NT2/D1 (cell line): Measurements from ENCODE around the gene TXNRD1.

Experiments used
- DNase-seq: peaks from one replicate; pipeline ENCODE4 v3.0.0-alpha.2; 2011; ENCODE audit warnings: low read depth, low spot score
- H3K27me3 ChIP-seq: 2 replicates; pipeline ENCODE4 v1.6.0; 2011; ENCODE audit warnings: mild to moderate bottlenecking; ENCODE audit not compliant: insufficient read length, insufficient read depth
- H3K36me3 ChIP-seq: 2 replicates; pipeline ENCODE4 v1.6.1; 2011; ENCODE audit warnings: mild to moderate bottlenecking, low read length, mixed read lengths; ENCODE audit not compliant: insufficient read depth, insufficient read length
- H3K4me1 ChIP-seq: 2 replicates; pipeline ENCODE4 v1.5.1; 2011; ENCODE audit not compliant: insufficient read depth, insufficient read length
- H3K4me3 ChIP-seq: 2 replicates; pipeline ENCODE4 v1.5.1; 2011; ENCODE audit warnings: low read depth; ENCODE audit not compliant: insufficient read length
- H3K9ac ChIP-seq: 2 replicates; pipeline ENCODE4 v1.6.0; 2011; ENCODE audit warnings: low read depth; ENCODE audit not compliant: insufficient read length
- H3K9me3 ChIP-seq: 2 replicates; pipeline ENCODE4 v1.5.1; 2011; ENCODE audit warnings: mild to moderate bottlenecking, low read length; ENCODE audit not compliant: insufficient read depth
- SUZ12 ChIP-seq: IDR thresholded peaks from 2 replicates; pipeline ENCODE4 v1.6.1; 2011; ENCODE audit not compliant: insufficient read length, insufficient read depth; ENCODE audit errors: extremely low read depth
- YY1 ChIP-seq: IDR thresholded peaks from 2 replicates; pipeline ENCODE4 v1.6.1; 2011; ENCODE audit not compliant: insufficient read length, insufficient read depth
- ZNF274 ChIP-seq: IDR thresholded peaks from 2 replicates; pipeline ENCODE4 v1.6.1; 2011; ENCODE audit warnings: mild to moderate bottlenecking, low read depth, low read length

Gene TXNRD1

DNA sequence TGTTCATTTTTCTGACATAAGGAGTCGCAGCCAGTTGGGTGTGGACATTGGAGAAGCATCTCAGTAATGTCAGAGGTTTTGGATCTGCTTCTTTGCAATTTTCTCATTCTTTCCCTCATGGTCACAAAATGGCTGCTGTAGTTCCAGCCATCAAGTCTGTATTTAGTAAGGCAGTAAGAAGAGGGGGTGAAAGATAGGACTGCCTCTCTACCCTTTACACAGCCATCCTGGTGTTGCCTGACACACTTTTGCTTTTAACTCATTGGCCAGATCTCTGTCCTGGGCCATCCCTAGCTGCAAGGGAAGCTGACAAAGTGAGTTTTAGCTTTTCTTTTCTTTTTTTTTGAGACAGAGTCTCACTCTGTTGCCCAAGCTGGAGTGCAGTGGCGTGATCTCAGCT lies 154.1 kb downstream of the TXNRD1 start:
- peaks cover 9% of the 10 kb centered on the region for H3K4me1 ChIP-seq
- no peak for TF ChIP-seq YY1
- no peak for TF ChIP-seq SUZ12
- no peak for TF ChIP-seq ZNF274
- H3K4me3 ChIP-seq = no peak overlapping the region

DNA sequence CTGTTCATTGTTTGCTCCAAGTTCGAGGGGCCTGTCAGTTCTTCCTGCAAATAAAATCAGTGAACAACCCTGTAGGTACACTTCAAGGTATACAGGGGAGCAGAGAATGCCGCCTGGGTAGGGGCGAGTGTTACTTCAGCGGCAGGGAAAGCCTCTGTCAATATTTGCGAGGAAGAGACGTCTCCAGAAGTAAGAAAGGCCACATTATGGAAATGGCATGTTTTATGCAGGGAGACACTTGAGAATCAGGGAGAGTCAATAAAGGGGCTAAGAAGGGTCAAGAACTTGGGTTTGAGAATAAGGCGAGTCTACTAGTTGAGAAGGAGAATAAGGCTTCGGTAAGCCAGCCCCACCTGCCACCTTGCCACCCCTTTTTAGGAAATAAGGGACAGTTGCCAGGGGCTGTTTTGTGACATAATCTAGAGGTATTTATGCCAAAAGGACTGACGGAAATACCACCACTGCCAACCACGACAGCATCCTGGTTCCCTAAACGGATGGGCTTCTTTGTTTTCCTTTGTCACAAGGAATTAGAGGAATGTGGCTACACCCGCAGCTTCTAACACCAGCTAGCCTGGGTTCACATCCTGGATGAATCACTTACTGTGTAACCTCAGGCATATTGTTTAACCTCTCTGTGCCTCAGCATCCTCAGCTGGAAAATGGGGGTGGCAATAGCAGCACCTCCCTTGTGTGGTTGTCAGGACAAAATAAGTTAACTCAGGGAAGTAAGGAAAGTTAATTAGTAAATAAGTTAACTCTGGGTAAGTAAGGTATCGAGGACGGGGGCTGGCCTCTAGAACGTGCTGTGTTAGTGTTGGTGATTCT lies 155.7 kb downstream of the TXNRD1 start:
- H3K4me1 ChIP-seq = peaks cover 12% of the 10 kb centered on the region
- TF ChIP-seq ZNF274 = no peak
- TF ChIP-seq YY1 = no peak
- no peak for TF ChIP-seq SUZ12
- DNase-seq = peak; percentile 57

More for the DNA sequence above, 154.1 kb downstream of the TXNRD1 start:
- H3K9me3 ChIP-seq = peaks cover 38% of the 10 kb centered on the region
- no peaks in the 10 kb centered on the region for H3K27me3 ChIP-seq
- DNase-seq = no peak
- no peaks in the 10 kb centered on the region for H3K36me3 ChIP-seq
- H3K9ac ChIP-seq = no peak overlapping the region

DNA sequence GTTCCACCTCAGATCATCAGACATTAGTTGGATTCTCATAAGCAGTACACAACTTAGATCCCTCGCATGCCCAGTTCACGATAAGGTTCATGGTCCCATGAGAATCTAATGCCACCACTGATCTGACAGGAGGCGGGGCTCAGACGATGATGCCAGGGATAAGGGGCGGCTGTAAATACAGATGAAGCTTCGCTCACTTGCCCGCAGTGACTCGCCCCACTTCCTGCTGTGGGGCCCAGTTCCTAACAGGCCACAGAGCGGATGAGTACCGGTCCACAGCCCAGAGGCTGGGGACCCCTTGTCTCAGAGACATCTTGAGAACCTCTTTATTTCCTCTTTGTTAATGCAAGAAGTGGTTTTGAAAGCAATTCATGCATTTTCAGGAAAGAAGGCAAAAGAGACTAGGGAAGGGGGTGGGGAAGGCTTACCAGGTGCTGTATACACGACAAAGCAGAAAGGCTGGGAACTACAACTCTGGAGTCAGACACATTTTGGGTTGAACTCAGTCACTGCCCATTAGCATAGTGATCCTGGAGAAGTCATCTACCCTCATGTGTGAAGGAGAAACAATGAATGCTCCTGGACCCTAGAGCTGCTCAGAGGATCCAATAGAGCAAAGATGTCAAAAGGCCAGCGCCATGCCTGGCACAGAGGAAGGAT lies 156.6 kb downstream of the TXNRD1 start:
- H3K36me3 ChIP-seq = no peaks in the 10 kb centered on the region
- peaks cover 12% of the 10 kb centered on the region for H3K4me1 ChIP-seq
- H3K27me3 ChIP-seq = no peaks in the 10 kb centered on the region
- H3K9ac ChIP-seq = no peak overlapping the region
- peaks cover 38% of the 10 kb centered on the region for H3K9me3 ChIP-seq
- H3K4me3 ChIP-seq = no peak overlapping the region
- TF ChIP-seq YY1 = no peak
- no peak for TF ChIP-seq SUZ12
- TF ChIP-seq ZNF274 = no peak
- no peak for DNase-seq

More for the DNA sequence above, 155.7 kb downstream of the TXNRD1 start:
- Histone ChIP-seq H3K9ac (no peak overlapping the region), H3K36me3 (no peaks in the 10 kb centered on the region), H3K4me3 (no peak overlapping the region), H3K27me3 (no peaks in the 10 kb centered on the region), H3K9me3 (peaks cover 38% of the 10 kb centered on the region)

DNA sequence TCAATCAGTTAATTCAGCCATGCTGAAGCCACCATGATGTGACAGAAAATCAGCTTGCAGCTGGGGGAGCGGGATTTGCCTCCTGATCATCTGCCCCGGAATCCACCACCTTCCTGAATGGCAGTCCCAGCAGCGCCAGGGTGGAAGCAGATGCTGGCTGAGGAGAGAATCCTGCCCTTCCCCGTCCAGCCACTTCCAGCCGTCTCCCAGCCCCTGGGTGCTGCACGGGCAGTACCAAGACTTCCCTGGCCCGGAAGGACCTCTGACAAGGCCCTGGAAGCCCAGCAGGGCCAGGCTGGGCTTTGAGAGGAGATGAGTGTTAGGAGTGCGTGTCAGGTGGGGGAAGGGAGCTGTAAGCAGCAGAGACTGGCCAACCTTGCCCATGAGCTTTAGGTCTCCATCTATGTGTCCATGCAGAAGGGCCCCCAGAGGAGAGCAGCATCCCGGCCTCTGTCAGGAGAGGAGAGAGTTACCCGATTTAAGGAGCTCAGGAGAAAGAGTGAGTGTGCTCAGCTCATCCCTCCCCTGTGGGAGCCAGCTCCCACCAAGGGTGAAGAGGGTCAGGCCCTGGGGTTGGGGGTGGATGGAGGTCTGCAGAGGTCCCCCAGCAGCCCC lies 157.2 kb downstream of the TXNRD1 start:
- H3K4me1 ChIP-seq = peaks cover 12% of the 10 kb centered on the region
- no peak overlapping the region for H3K9ac ChIP-seq
- H3K36me3 ChIP-seq = no peaks in the 10 kb centered on the region
- H3K9me3 ChIP-seq = peaks cover 38% of the 10 kb centered on the region
- DNase-seq = no peak
- TF ChIP-seq YY1 = no peak
- TF ChIP-seq SUZ12 = no peak
- TF ChIP-seq ZNF274 = no peak
- no peaks in the 10 kb centered on the region for H3K27me3 ChIP-seq
- no peak overlapping the region for H3K4me3 ChIP-seq

DNA sequence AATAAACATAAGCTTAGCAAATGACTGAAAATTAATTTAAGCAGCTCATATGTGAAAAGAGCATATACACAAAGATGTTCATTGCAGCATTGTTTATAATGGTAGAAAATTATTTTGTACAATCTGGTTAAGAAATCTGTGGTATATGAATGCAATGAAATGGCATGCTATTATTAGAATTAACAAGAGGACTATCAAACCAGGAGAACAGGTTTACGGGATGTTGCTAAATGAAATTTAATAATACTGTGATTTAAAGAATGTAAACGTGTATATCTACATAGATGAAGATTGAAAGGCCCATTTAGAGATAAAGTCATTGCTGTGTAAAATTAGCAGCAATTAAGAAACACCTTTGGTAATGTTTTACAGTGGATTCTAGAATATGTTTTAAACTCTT lies 158.5 kb downstream of the TXNRD1 start:
- DNase-seq = no peak
- Histone ChIP-seq H3K36me3 (no peaks in the 10 kb centered on the region), H3K4me1 (peaks cover 12% of the 10 kb centered on the region), H3K9me3 (peaks cover 27% of the 10 kb centered on the region), H3K27me3 (no peaks in the 10 kb centered on the region), H3K9ac (no peak overlapping the region), H3K4me3 (no peak overlapping the region)
- TF ChIP-seq SUZ12 = no peak
- no peak for TF ChIP-seq ZNF274
- no peak for TF ChIP-seq YY1

DNA sequence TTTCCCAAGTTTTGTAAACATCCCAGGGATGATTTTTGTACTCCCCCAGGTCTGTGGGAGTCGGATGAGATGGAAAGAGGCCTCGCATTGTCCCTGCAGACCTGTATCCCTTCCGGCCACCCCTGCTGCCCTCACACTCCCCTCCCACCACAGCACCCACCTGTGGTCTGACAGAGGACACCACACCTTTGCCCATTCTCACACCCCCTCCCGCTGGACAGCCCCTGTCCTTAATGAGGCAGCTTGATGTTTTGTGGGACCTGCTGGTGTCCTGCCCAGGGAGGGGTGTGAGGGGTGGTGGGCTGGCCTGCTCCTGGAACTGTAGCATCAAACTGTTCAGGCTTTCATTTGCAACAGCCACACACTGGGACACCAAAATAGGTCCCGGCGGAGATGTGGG lies 159.2 kb downstream of the TXNRD1 start:
- no peak overlapping the region for H3K4me3 ChIP-seq
- no peak for TF ChIP-seq SUZ12
- TF ChIP-seq ZNF274 = no peak
- TF ChIP-seq YY1 = no peak

DNA sequence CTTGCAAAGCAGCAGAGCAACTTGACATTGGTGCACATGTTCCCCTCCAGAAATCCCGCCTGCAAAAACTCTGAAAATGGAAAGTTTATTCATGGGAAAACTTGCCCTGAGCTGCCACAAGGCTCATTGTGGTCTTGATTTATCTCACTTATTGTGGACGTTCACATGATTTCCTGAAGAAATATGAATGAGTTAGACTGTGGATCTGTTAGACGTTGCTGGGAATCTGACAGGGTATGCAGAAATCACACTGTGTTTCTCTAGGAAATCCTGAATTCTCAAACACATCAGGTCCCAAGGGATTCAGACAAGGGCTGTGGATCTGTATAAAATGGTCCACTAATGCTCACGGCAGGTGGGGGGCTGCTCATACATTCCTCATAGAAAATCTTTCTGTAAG lies 160.2 kb downstream of the TXNRD1 start:
- H3K9me3 ChIP-seq = peaks cover 10% of the 10 kb centered on the region
- no peaks in the 10 kb centered on the region for H3K36me3 ChIP-seq
- peaks cover 12% of the 10 kb centered on the region for H3K4me1 ChIP-seq
- DNase-seq = no peak
- no peak overlapping the region for H3K4me3 ChIP-seq
- H3K9ac ChIP-seq = no peak overlapping the region
- no peak for TF ChIP-seq SUZ12
- no peak for TF ChIP-seq ZNF274
- no peak for TF ChIP-seq YY1
- H3K27me3 ChIP-seq = no peaks in the 10 kb centered on the region

More for the DNA sequence above, 159.2 kb downstream of the TXNRD1 start:
- Histone ChIP-seq H3K9ac (no peak overlapping the region), H3K27me3 (no peaks in the 10 kb centered on the region), H3K9me3 (peaks cover 19% of the 10 kb centered on the region), H3K36me3 (no peaks in the 10 kb centered on the region), H3K4me1 (peaks cover 12% of the 10 kb centered on the region)
- no peak for DNase-seq
